ENCODE data around the gene AXDND1.

GRCh38 chr1:179424610-179425009, 58.8 kb downstream of the AXDND1 start:
- TF ChIP-seq, protein P1, sequence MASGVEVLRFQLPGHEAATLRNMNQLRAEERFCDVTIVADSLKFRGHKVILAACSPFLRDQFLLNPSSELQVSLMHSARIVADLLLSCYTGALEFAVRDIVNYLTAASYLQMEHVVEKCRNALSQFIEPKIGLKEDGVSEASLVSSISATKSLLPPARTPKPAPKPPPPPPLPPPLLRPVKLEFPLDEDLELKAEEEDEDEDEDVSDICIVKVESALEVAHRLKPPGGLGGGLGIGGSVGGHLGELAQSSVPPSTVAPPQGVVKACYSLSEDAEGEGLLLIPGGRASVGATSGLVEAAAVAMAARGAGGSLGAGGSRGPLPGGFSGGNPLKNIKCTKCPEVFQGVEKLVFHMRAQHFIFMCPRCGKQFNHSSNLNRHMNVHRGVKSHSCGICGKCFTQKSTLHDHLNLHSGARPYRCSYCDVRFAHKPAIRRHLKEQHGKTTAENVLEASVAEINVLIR (CRISPR knock-in tag; IDR thresholded peaks at IDR 0.05) = no peak
- no peak for TF ChIP-seq SMARCB1 (IDR thresholded peaks at IDR 0.05; ENCODE audit: insufficient read length, low read depth)

Measured in K562 (cell line).